OCI-M2 (cell line): ENCODE measurements around the gene PAFAH1B1.

ENCODE experiments used
- DNase-seq: peaks from one replicate; lab custom pipeline; 2025; ENCODE audit not compliant: unreplicated experiment; lab: John Stamatoyannopoulos, UW

Gene PAFAH1B1

DNA sequence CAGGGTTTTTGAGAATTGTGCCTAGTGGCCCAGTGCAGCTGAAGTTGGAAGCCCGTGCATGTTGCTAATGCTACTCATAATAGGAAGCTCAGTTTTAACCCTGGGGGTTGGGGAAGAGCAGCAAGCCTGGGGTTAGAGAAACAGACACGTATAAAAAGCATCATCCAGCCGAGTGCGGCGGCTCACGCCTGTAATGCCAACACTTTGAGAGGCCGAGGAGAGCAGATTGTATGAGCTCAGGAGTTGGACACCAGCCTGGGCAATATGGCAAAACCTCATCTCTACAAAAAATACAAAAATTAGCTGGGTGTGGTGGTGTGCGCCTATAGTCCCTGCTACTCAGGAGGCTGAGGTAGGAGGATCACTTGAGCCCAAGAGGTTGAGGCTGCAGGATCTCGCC lies 120.4 kb downstream of the PAFAH1B1 start:
- no peak for DNase-seq

DNA sequence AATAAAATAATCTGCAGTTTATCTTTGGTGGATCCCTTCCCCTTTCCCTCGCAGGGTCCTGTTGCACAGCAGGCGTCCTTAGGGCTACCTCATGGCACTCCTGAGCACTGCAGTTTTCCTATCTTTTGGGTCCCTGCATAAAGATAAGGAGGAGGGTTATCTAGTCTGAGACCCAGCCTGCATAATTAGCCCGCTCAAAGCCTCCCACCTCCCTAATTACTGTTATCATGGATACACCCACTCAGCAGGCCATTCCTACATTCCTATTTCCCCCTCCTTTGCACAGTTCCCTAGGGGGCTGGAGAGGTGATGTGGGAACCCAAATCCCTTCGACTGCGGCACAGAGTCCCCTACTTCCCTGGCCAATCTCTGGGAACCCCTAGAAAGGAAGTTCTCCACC lies 123.2 kb downstream of the PAFAH1B1 start:
- DNase-seq, result no peak

DNA sequence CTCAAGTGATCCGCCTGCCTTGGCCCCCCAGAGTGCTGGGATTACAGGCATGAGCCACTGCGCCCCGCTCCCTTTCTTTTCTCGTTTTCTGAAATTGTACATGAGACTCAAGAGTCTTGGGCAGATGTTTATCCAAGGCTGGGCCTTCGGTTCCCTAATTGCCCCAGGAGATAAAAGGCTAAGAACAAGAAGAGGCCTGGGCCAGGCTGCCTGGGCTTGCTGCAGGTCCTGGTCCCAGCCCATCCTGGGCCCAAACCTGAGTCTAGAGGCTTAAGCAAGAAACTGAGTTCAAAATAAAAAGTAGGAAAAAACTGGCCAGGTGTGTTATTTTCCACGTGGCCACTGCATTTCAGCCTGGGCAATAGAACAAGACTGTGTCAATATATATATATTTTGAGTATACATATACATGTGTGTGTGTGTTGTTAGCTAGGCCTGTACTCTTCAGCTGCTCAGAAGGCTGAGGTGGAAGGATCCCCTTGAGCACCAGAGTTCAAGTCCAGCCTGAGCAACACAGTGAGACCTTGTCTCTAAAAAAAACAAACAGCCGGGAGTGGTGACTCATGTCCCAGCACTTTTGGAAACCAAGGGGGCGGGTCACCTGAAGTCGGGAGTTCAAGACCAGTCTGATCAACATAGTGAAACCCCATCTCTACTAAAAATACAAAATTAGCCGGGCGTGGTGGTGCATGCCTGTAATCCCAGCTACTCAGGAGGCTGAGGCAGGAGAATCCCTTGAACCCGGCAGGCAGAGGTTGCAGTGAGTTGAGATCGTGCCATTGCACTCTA lies 124.9 kb downstream of the PAFAH1B1 start:
- no peak for DNase-seq

DNA sequence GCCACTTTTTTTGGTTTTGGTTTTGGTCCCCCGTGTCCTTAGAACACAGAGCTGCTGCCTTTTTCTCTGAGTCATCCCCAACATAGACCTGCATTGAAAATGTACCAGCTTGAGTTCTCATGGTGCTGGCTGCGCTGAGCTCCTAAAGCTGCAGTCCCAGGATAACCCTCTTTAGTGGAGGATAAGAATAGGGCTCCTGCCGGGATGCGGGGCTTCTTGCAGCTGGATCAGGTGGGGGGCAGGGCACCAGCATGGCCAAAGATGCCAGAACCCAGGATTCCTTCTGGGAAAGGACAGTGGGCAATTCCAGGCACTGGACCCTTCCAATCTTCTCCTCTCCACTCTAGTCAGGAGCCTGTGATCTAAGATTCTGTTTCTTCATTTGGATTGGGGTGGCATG lies 126.4 kb downstream of the PAFAH1B1 start:
- no peak for DNase-seq

DNA sequence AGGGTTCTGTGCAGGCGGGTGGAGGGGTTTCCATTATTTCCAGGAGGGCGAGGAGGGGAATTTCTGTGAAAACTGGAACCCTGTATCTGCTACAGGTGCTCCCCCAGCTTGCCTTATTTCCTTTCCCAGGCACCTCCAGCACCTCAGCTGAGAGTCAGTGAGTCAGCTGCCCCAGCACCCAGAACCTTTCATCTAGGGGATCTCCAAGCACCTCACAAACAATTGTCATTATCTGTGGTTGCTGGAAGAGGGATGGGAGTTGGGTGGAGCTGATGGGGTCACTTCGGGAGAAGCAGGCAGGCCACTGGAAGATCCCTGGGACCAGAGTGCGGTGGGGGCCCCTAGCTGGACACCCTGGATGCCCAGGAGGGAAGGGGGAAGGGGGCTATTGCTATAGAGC lies 128.1 kb downstream of the PAFAH1B1 start:
- no peak for DNase-seq

DNA sequence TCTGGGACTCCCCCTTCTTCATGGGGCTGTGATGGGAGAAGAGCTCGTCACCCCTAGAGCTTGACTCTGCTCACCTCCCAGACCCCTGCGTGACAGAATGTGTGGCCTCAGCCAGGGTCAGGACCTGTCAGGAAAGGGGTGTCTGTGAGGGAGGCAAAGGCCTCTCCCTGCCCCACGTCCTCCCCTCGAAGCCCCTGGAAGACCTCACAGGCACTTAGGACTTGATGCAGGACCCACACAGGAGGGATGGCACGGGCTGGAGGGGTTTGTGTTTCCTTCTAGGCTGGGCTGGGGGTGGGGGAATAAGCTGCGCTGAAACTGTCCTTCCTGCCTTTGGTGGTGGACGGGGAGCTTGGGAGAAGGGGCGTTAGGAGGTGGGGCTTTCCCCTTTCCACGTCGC lies 129.2 kb downstream of the PAFAH1B1 start:
- no peak for DNase-seq

DNA sequence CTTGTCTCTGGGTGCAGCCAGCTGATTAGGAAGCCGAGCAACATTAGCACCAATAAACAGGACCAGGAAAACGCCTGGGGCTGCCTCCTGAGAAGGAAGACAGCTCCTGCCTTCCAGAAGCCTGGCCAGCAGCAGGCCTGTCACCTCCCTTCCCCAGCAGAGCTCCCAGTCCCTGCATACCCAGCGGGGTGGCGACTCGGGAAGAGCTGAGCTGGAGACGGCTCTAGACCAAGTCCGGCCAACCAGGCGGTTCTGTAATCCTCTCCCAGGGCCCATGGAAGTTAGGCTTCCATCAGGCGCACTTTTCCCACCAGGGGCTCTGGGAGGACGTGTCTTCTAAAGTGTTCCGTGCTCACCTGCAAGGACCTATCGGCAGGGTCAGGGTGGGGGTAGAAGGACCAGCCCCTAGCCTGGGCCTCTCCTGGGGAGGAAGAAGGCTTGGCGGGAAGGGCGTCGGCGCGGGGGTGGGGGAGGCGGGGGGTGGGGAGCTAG lies 130.1 kb downstream of the PAFAH1B1 start:
- DNase-seq, result no peak

DNA sequence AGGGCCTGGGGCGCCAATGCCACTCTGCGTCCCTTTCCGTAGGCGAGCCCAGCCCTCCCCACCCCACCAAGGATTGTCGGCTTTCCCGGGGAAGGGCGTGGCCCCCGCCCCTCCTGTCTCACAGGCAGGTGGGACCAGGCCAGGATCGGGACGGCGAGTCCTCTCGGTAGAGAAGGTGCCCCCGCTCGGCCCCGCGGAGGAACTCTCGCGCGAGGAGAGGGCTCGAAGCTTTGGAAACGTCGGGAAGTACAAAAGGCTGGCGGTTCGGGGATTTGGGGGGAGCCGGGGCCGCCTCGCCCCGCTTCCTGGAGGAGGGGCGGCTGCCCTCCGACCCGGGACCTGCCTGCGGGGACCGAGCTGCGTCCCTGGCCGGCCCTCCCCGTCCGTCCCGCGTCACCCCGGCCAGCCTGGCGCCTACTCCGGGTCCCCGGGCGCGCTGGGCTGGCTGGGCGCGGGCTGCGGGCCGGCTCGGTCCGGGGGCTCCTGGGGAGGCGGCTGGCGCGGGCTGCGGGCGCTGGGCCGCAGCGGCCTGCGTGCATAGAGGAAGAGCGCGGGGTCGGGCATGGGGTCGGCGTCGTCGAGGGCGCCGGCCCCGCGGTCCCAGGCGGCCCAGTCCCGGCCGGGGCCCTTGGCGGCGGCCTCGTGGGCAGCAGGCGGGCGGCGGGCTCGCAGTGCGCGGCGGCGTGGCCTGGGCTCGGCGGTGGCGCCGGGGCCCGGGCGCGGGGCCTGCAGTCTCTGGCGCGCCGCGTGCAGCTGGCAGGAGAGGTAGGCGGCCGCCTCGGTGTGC lies 130.7 kb downstream of the PAFAH1B1 start:
- DNase-seq, result no peak

DNA sequence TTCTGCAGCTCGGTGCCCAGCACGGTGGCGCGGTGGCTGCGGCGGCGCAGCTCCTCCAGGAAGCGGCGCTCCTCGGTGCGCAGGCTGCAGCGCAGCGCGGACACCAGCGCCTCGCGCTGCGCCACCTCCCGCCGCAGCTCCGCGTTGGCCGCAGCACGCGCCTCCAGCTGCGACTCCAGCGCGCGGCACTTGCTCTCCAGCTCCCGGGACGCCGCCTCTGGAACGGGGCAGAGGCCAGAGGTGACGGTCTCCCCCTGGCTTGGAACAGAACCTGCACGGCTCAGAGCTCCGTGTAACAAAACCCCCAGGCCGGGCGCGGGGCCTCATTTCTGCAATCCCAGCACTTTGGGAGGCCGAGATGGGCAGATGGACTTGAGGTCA lies 131.3 kb downstream of the PAFAH1B1 start:
- no peak for DNase-seq

DNA sequence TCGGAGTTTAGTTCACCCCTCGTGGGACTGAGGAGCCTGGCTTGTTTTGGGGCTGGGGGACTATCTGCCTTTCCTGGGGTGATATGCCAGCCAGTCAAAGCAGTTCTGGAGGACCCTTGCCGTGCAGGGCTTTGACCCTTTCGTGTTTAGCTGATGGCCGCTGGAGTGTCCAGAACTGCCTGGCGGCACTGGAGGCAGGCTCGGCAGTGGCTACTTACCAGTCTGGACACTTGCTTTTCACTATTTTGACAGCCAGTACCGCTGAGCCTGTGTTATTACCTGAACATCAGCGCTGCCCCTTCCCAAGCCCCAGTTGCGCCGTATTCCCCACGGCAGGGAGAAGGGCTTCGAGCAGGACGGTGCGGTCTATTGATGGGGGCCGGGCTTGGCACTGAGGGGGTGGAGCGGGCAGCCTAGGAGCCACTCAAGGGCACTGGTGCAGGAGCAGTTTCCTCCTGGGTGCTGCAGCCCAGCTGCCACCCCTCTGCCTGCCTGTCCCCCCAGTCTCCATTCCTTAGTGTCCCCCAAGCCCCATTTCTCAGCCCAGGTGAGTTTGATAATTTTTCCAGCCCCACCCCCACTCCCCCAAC lies 137.4 kb downstream of the PAFAH1B1 start:
- DNase-seq, result no peak

DNA sequence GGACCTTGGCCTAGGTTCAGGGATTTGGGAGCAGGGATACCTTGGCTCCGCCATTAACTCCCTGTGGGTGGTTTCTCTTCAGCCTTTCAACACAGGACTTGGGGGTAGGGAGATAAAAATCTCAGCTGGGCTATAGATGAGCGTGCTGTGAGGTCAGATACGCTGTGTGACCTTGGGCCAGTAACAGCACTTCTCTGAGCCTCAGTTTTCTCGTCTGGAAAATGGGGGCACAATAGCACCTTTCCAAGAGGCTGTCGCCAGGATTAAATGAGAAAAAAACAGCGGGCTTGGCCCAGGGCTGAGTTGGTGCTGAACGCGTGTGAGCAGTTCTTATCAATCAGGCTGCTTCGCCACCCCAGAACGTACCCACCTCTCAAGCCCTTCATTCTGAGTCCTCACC lies 138.4 kb downstream of the PAFAH1B1 start:
- DNase-seq, result no peak

DNA sequence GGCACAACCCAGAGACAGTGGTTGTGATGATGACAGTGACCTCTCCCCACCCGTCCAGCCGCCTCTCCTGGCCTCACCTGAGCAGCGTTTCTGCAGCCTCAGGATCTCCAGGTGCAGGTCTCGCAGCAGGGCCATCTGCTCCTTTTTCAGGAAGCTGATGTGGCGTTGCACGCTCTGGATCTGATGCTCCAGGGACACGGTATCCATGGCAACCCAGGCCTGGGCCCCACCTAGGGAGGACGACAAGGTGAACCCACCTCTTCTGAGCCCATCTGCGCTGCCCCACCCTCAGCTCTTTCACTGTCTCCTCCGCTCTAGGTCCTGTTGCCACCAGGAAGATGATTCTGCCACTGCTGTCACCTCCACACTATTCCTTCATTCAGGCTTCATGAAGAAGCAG lies 141.5 kb downstream of the PAFAH1B1 start:
- DNase-seq, result no peak
